ENCODE results near the gene POGLUT3. TPM values are rescaled to one million over a fixed set of nuclear protein-coding genes. Genes with fewer than 3 reads are reported as not detected.

Gene POGLUT3
- total and polyA plus RNA-seq, 9 of the 15 experiments (the other 6 are each of a cell fraction or from before 2014, with no cell fraction given): 4.6 to 29.7 (median 17.8) TPM

- TF ChIP-seq SIX5 (IDR thresholded peaks at IDR 0.05; ENCODE audit: borderline replicate concordance in 1 of 2, insufficient read depth in 1 of 2, low read depth in 1 of 2, low read length in 2 of 2) (no peak), KLF6 (CRISPR knock-in tag; IDR thresholded peaks at IDR 0.05; ENCODE audit: borderline replicate concordance) (no peak), SP1 (CRISPR knock-in tag; IDR thresholded peaks at IDR 0.05) (peak; percentile 69; the same call in 1 of the 2 replicates), TAF15 (IDR thresholded peaks at IDR 0.05; ENCODE audit: low read depth, low read length) (no peak), NCOA6 (IDR thresholded peaks at IDR 0.05) (no peak), CSDE1 (IDR thresholded peaks at IDR 0.05) (0 out of 4 replicates have a peak, but pooled peaks of 1 of the 2 experiments have one; percentile 40), TFAP4 (CRISPR knock-in tag; IDR thresholded peaks at IDR 0.05; ENCODE audit: borderline replicate concordance) (peak; percentile 82), CREB3 (tag; conservative IDR thresholded peaks at IDR 0.05; ENCODE audit: low read depth) (no peak), ZNF561 (CRISPR knock-in tag; conservative IDR thresholded peaks at IDR 0.05) (no peak), RBM34 (IDR thresholded peaks at IDR 0.05; ENCODE audit: borderline replicate concordance, insufficient read depth, low read length) (no peak), ZC3H4 (CRISPR knock-in tag; IDR thresholded peaks at IDR 0.05; ENCODE audit: borderline replicate concordance) (peak; percentile 98), FOS (IDR thresholded peaks at IDR 0.05; ENCODE audit: extremely low read depth, insufficient read length) (no peak), RBM17 (IDR thresholded peaks at IDR 0.05; ENCODE audit: borderline replicate concordance, low read depth, low read length) (no peak), CHD1 (IDR thresholded peaks at IDR 0.05; ENCODE audit: low read length) (peak; percentile 69), ZBTB17 (CRISPR knock-in tag; IDR thresholded peaks at IDR 0.05) (no peak), ELF4 (CRISPR knock-in tag; IDR thresholded peaks at IDR 0.05) (no peak; the same call in 1 of the 2 replicates), TOE1 (IDR thresholded peaks at IDR 0.05; ENCODE audit: borderline replicate concordance) (peak; percentile 60; the same call in 1 of the 2 replicates), TOE1 (CRISPR knock-in tag; IDR thresholded peaks at IDR 0.05; ENCODE audit: borderline replicate concordance, low read depth) (no peak), TCF7 (IDR thresholded peaks at IDR 0.05; ENCODE audit: borderline replicate concordance) (0 out of 2 replicates have a peak, but pooled peaks have one; percentile 42), E4F1 (CRISPR knock-in tag; IDR thresholded peaks at IDR 0.05; ENCODE audit: borderline replicate concordance) (no peak), PHF8 (IDR thresholded peaks at IDR 0.05; ENCODE audit: borderline replicate concordance, low read length) (peak; percentile 99), HMG20A (CRISPR knock-in tag; conservative IDR thresholded peaks at IDR 0.05) (no peak)
- TF ChIP-seq, protein P1, sequence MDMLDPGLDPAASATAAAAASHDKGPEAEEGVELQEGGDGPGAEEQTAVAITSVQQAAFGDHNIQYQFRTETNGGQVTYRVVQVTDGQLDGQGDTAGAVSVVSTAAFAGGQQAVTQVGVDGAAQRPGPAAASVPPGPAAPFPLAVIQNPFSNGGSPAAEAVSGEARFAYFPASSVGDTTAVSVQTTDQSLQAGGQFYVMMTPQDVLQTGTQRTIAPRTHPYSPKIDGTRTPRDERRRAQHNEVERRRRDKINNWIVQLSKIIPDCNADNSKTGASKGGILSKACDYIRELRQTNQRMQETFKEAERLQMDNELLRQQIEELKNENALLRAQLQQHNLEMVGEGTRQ (CRISPR knock-in tag; IDR thresholded peaks at IDR 0.05): no peak
Observed at GRCh38 chr11:108467091-108467823, 30.9 kb downstream of the POGLUT3 start, which contains the start of gene C11orf65 (continued).

Data from K562 (cell line).